Glomerular endothelial cell (primary cell): ENCODE results near the gene PTPA. TPM values are rescaled to one million over a fixed set of nuclear protein-coding genes. Genes with fewer than 3 reads are reported as not detected.
"Not testable (repeated sequence)": the region's sequence is repeated elsewhere in the genome, so short reads cannot be mapped to it uniquely, and the experiment has no call there.

Experiments used
- DNase-seq: peaks from one replicate; pipeline ENCODE4 v3.0.0-alpha.2; 2011; ENCODE audit warnings: low read depth, low spot score; ENCODE audit errors: extremely low read depth
- total RNA-seq: library from RNA; depleted of rRNA; stranded (reverse); fragments of >200 nt; gene quantifications from 2 replicates; pipeline ENCODE4 v1.2.3, GENCODE V29; 2015

The PTPA gene
- total RNA-seq, 1 donor from 2014 or later = 82.9 TPM

GRCh38 chr9:129174724-129175514, 63.7 kb downstream of the PTPA start:
- DNase-seq = no peak

GRCh38 chr9:129175515-129175824, 64.3 kb downstream of the PTPA start:
- DNase-seq = no peak

GRCh38 chr9:129175825-129176633, 64.8 kb downstream of the PTPA start:
- DNase-seq = no peak

- DNase-seq = no peak
Measured at GRCh38 chr9:129176701-129177442, 65.7 kb downstream of the PTPA start.

GRCh38 chr9:129177443-129177790, 66.2 kb downstream of the PTPA start:
- DNase-seq = no peak

GRCh38 chr9:129177791-129178567, 66.8 kb downstream of the PTPA start, which contains the start of gene IER5L:
IER5L (minus strand) TSS chr9:129178261; CDS start chr9:129178052, 209 bp downstream.
- DNase-seq = no peak

GRCh38 chr9:129178568-129179382, 67.6 kb downstream of the PTPA start:
- DNase-seq = no peak

- no peak for DNase-seq
Measured at GRCh38 chr9:129181246-129181645, 70.0 kb downstream of the PTPA start.

- DNase-seq = no peak
Measured at GRCh38 chr9:129182122-129182521, 70.9 kb downstream of the PTPA start.

- no peak for DNase-seq
Measured at GRCh38 chr9:129182625-129183494, 71.6 kb downstream of the PTPA start.

GRCh38 chr9:129183495-129184218, 72.4 kb downstream of the PTPA start:
- no peak for DNase-seq

GRCh38 chr9:129184219-129184524, 73.0 kb downstream of the PTPA start:
- DNase-seq = no peak

GRCh38 chr9:129184596-129185122, 73.4 kb downstream of the PTPA start:
- DNase-seq = no peak

- DNase-seq = no peak
Measured at GRCh38 chr9:129185402-129185801, 74.2 kb downstream of the PTPA start.

GRCh38 chr9:129185991-129186390, 74.8 kb downstream of the PTPA start:
- no peak for DNase-seq

- no peak for DNase-seq
Measured at GRCh38 chr9:129187042-129187441, 75.8 kb downstream of the PTPA start.

- not testable (repeated sequence) for DNase-seq
Measured at GRCh38 chr9:129189971-129190370, 78.8 kb downstream of the PTPA start.

- DNase-seq = no peak
Measured at GRCh38 chr9:129191234-129191633, 80.0 kb downstream of the PTPA start.
